HFF-Myc (cell line): Measurements from ENCODE around the gene LASP1NB.
"Not testable (repeated sequence)": the region's sequence is repeated elsewhere in the genome, so short reads cannot be mapped to it uniquely, and the experiment has no call there.

Experiments
- DNase-seq: peaks from one replicate; pipeline ENCODE4 v3.0.0-alpha.2; 2011; ENCODE audit warnings: low read depth; ENCODE audit errors: extremely low read depth
- H3K4me3 ChIP-seq: replicated peaks from 2 replicates; pipeline ENCODE4 v1.5.1; 2011; ENCODE audit warnings: low read depth, mild to moderate bottlenecking, control low read depth, low read length
- CTCF ChIP-seq: IDR thresholded peaks from 2 replicates; pipeline ENCODE4 v1.5.1; 2012; ENCODE audit warnings: mild to moderate bottlenecking, low read depth, low read length, control low read depth; ENCODE audit errors: missing control alignments

LASP1NB gene

GRCh38 chr17:38942696-38943334 lies 17.4 kb downstream of the LASP1NB start:
- TF ChIP-seq CTCF: no peak
- H3K4me3 ChIP-seq: no peak overlapping the region
- no peak for DNase-seq

- H3K4me3 ChIP-seq: no peak overlapping the region
- no peak for TF ChIP-seq CTCF
- DNase-seq: no peak
Measured at GRCh38 chr17:38943607-38944006, 18.2 kb downstream of the LASP1NB start.

- no peak for TF ChIP-seq CTCF
- no peak overlapping the region for H3K4me3 ChIP-seq
- DNase-seq: no peak
Measured at GRCh38 chr17:38947189-38947588, 21.8 kb downstream of the LASP1NB start.

GRCh38 chr17:38953800-38954199 lies 28.4 kb downstream of the LASP1NB start:
- not testable (repeated sequence) for H3K4me3 ChIP-seq, DNase-seq

GRCh38 chr17:38958326-38958725 lies 32.9 kb downstream of the LASP1NB start:
- no peak for TF ChIP-seq CTCF
- no peak overlapping the region for H3K4me3 ChIP-seq
- no peak for DNase-seq

GRCh38 chr17:38958756-38959155 lies 33.3 kb downstream of the LASP1NB start:
- DNase-seq: no peak
- no peak overlapping the region for H3K4me3 ChIP-seq
- TF ChIP-seq CTCF: no peak

GRCh38 chr17:38959508-38959907 lies 34.1 kb downstream of the LASP1NB start:
- no peak for TF ChIP-seq CTCF
- no peak overlapping the region for H3K4me3 ChIP-seq
- DNase-seq: no peak
